Loucy (cell line): ENCODE results near the gene TXNRD1.

ENCODE experiments used
- H2AFZ ChIP-seq: fragments of 200-600 bp; sonication (generic); 2 replicates; pipeline ENCODE4 v1.6.0; 2016; ENCODE audit warnings: antibody characterized with exemption, mild to moderate bottlenecking, low read length, moderate library complexity
- H3F3A ChIP-seq: fragments of 200-600 bp; 2 replicates; pipeline ENCODE4 v1.6.0; 2016; ENCODE audit warnings: antibody characterized with exemption, low read depth, mild to moderate bottlenecking
- H3K27me3 ChIP-seq: fragments of 200-600 bp; sonication (generic); 2 replicates; pipeline ENCODE4 v1.6.1; 2014; ENCODE audit warnings: low read length, mild to moderate bottlenecking; ENCODE audit not compliant: insufficient read depth, poor library complexity, severe bottlenecking
- H3K36me3 ChIP-seq: fragments of 200-600 bp; sonication (generic); 2 replicates; pipeline ENCODE4 v1.6.1; 2016; ENCODE audit warnings: low read length; ENCODE audit not compliant: insufficient read depth
- H3K4me1 ChIP-seq: fragments of 200-600 bp; sonication (generic); 2 replicates; pipeline ENCODE4 v1.5.1; 2014; ENCODE audit warnings: low read length, mild to moderate bottlenecking; ENCODE audit not compliant: insufficient read depth, poor library complexity, severe bottlenecking
- H3K4me2 ChIP-seq: fragments of 200-600 bp; sonication (generic); 2 replicates; pipeline ENCODE4 v1.6.0; 2014; ENCODE audit warnings: antibody characterized with exemption, low read length, low read depth, mild to moderate bottlenecking; ENCODE audit not compliant: poor library complexity, severe bottlenecking
- H3K4me3 ChIP-seq: fragments of 200-600 bp; sonication (generic); 2 replicates; pipeline ENCODE4 v1.5.1; 2014; ENCODE audit warnings: low read length, mild to moderate bottlenecking, mixed read lengths; ENCODE audit not compliant: poor library complexity, severe bottlenecking
- H3K79me2 ChIP-seq: fragments of 200-600 bp; sonication (generic); 2 replicates; pipeline ENCODE4 v1.6.1; 2014; ENCODE audit warnings: low read length; ENCODE audit not compliant: insufficient read depth
- H3K9ac ChIP-seq: fragments of 200-600 bp; sonication (generic); 2 replicates; pipeline ENCODE4 v1.6.0; 2014; ENCODE audit warnings: mild to moderate bottlenecking, low read depth, low read length, moderate library complexity; ENCODE audit not compliant: poor library complexity, severe bottlenecking
- H3K9me2 ChIP-seq: fragments of 200-600 bp; sonication (generic); replicated peaks from 2 replicates; pipeline ENCODE4 v1.6.1; 2016; ENCODE audit warnings: low read depth, low read length, mixed read lengths
- H3K9me3 ChIP-seq: fragments of 200-600 bp; sonication (generic); 2 replicates; pipeline ENCODE4 v1.6.1; 2014; ENCODE audit warnings: mild to moderate bottlenecking, antibody characterized with exemption, low read length, low read depth; ENCODE audit not compliant: insufficient read depth
- H4K20me1 ChIP-seq: fragments of 200-600 bp; sonication (generic); 2 replicates; pipeline ENCODE4 v1.6.0; 2014; ENCODE audit warnings: antibody characterized with exemption, low read length, mild to moderate bottlenecking; ENCODE audit not compliant: insufficient read depth, poor library complexity, severe bottlenecking
- EZH2phosphoT487 ChIP-seq: fragments of 200-600 bp; IDR thresholded peaks from 2 replicates; pipeline ENCODE4 v1.6.1; 2018; ENCODE audit warnings: antibody characterized with exemption, mild to moderate bottlenecking, moderate library complexity, borderline replicate concordance
- TF ChIP-seq, protein P1 (sequence below): fragments of 200-600 bp; sonication (generic); conservative IDR thresholded peaks from 2 replicates; pipeline ENCODE4 v1.5.1; 2014; ENCODE audit warnings: mild to moderate bottlenecking, antibody characterized with exemption, low read length

The TXNRD1 gene

DNA sequence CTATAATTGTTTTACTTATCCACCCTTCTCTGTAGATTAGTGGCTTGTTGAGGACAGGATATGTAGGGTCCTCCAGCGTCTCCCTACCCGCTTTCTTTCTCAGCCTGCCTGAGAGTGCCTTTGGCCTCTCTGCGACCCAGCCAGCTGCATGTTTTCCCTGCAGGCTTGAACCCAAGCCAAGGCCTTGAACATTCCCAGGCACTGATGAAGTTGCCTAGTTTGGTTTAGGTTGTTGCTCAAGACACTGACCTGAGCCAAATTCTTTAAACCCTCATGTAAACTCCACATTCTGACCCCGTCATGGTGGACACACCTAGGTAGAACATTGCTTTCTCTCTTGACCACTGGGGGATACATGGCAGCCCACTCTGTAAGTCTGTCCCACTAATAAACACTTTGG lies 33.4 kb upstream of the TXNRD1 start:
- Histone ChIP-seq H4K20me1 (no peaks in the 10 kb centered on the region), H3F3A (no peaks in the 10 kb centered on the region), H3K27me3 (no peaks in the 10 kb centered on the region), H3K36me3 (no peaks in the 10 kb centered on the region), H3K4me2 (no peak overlapping the region), H3K9me2 (no peaks in the 10 kb centered on the region), H3K9me3 (no peaks in the 10 kb centered on the region; the same call in 1 of the 2 replicates), H3K79me2 (no peaks in the 10 kb centered on the region), H3K9ac (no peak overlapping the region), H2AFZ (no peak overlapping the region), H3K4me1 (peaks cover 6% of the 10 kb centered on the region), H3K4me3 (no peak overlapping the region)
- TF ChIP-seq, protein P1, sequence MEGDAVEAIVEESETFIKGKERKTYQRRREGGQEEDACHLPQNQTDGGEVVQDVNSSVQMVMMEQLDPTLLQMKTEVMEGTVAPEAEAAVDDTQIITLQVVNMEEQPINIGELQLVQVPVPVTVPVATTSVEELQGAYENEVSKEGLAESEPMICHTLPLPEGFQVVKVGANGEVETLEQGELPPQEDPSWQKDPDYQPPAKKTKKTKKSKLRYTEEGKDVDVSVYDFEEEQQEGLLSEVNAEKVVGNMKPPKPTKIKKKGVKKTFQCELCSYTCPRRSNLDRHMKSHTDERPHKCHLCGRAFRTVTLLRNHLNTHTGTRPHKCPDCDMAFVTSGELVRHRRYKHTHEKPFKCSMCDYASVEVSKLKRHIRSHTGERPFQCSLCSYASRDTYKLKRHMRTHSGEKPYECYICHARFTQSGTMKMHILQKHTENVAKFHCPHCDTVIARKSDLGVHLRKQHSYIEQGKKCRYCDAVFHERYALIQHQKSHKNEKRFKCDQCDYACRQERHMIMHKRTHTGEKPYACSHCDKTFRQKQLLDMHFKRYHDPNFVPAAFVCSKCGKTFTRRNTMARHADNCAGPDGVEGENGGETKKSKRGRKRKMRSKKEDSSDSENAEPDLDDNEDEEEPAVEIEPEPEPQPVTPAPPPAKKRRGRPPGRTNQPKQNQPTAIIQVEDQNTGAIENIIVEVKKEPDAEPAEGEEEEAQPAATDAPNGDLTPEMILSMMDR: no peak
- no peak for TF ChIP-seq EZH2phosphoT487

DNA sequence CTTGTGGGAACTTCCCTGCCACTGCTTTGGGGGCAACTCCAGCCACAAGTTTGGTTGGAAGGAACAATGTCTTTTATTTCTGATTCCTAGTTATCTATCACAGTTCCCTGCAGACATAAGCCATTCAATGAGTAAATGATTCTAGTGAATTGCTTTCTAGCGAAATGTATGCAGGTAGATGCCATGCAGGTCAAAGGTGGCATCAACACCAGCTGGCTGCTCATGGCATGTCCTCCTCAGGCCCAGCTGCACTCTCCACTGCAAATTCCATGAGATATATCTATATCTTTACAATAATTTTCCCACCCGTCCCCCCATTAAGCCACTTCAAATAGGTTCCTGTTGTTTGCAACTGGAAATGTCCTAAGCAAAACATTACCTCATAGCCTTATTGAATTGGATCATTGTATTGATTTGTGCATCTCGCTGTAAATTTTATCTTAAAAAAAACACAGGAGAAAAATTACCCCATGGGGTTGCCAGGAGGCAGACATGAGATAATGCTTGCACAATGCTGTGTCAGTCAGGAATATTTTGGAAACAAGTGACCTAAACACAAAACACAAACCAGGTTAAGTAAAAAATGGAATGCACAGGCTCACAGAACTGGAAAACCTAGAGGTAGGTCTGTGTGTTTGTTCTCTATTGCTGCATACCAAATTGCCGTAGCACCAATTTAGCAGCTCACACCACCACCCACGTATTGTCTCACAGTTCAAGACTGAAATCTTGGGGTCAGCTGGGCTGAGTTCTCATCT lies 32.8 kb upstream of the TXNRD1 start:
- H3F3A ChIP-seq: no peaks in the 10 kb centered on the region
- TF ChIP-seq, protein P1: no peak
- no peak for TF ChIP-seq EZH2phosphoT487
- no peaks in the 10 kb centered on the region for H3K27me3 ChIP-seq
- no peaks in the 10 kb centered on the region for H4K20me1 ChIP-seq
- H2AFZ ChIP-seq: no peak overlapping the region
- no peaks in the 10 kb centered on the region; the same call in 1 of the 2 replicates for H3K9me3 ChIP-seq
- H3K9me2 ChIP-seq: no peaks in the 10 kb centered on the region
- H3K79me2 ChIP-seq: no peaks in the 10 kb centered on the region
- H3K4me1 ChIP-seq: peaks cover 4% of the 10 kb centered on the region
- no peak overlapping the region for H3K9ac ChIP-seq
- no peak overlapping the region for H3K4me3 ChIP-seq
- no peak overlapping the region for H3K4me2 ChIP-seq
- H3K36me3 ChIP-seq: no peaks in the 10 kb centered on the region

DNA sequence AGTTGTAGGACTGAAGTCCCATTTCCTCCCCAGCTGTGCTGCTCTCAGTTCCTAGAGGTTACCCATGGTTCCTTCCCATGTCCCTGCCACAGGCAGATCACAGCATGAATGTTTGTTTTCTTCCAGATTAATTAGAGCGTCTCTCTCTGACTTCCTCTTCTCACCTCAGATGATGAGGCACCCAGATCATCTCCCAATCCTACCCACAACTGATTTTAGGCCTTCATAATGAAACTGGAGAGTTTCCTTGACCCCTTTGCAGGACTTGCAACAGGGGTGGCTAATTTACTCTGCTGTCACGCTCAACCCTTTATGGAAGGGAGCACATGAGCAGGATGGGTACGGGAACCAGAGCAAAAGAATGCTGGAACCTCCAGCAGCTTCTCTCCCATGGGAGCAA lies 32.1 kb upstream of the TXNRD1 start:
- Histone ChIP-seq H3K36me3 (no peaks in the 10 kb centered on the region), H2AFZ (no peak overlapping the region), H3K9me2 (no peaks in the 10 kb centered on the region), H3K79me2 (no peaks in the 10 kb centered on the region), H4K20me1 (no peaks in the 10 kb centered on the region), H3K9ac (no peak overlapping the region), H3F3A (no peaks in the 10 kb centered on the region), H3K4me3 (no peak overlapping the region), H3K27me3 (no peaks in the 10 kb centered on the region), H3K4me2 (no peak overlapping the region), H3K9me3 (no peaks in the 10 kb centered on the region; the same call in 1 of the 2 replicates), H3K4me1 (no peaks in the 10 kb centered on the region)
- TF ChIP-seq, protein P1: no peak
- no peak for TF ChIP-seq EZH2phosphoT487
